Muscle of back (tissue), 11 donors: Measurements from ENCODE around the gene ANTXR1. TPM values are rescaled to one million over a fixed set of nuclear protein-coding genes. Genes with fewer than 3 reads are reported as not detected.

Source experiments
- DNase-seq, 3 donors: peaks; one replicate each; pipeline versions ENCODE4 v3.0.0 to v3.0.0-alpha.2; 2013
- polyA plus RNA-seq, 10 donors: library from polyadenylated mRNA; unstranded; fragments of 120-200 nt; gene quantifications; one replicate each; pipeline ENCODE4 v1.2.1, GENCODE V29; 2013; ENCODE audit not compliant: insufficient read length in 10 of 10

Gene ANTXR1
- polyA plus RNA-seq, 10 donors, result 131 to 213 (median 153) TPM

GRCh38 chr2:69177785-69178636, 165.0 kb downstream of the ANTXR1 start:
- DNase-seq, result peak; percentile 50 to 72 (median 51)

DNA sequence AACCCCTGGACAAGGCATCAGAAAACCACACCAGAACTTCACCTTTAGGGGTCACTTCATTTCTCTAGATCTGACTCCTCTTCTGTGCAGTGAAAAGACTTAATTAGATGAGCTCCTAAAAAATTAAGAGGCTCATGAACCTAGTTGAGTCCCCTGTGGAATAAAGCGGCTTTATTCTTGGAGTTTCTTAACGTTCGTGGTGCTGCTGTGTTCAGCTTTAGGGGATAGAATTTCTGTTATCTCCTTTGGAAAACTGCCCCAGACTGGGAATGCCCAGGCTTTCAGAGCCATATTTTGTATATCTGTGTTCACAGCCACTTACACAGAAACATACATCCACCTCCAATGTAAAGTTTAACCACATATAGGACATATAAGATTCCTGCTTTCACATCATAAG, 165.8 kb downstream of the ANTXR1 start:
- no peak for DNase-seq

DNA sequence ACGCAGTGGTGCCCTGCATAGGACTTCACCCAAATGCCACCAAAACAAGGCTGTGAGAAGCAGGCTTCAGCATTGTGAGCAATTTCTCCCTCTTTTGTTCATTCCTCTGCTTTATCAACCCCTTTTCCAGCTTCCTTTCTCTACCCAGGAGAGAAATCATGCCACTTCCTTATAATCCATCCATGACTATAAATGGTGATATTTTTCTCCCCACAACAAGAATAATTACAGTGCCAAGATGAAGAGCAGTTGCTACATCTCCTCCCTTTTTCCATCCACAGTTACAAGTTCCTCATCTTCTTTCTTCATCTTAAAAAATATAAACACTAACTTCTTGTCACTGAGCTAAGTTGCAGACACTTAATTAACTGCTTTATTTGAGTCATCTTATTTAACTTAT, 167.2 kb downstream of the ANTXR1 start:
- no peak for DNase-seq

DNA sequence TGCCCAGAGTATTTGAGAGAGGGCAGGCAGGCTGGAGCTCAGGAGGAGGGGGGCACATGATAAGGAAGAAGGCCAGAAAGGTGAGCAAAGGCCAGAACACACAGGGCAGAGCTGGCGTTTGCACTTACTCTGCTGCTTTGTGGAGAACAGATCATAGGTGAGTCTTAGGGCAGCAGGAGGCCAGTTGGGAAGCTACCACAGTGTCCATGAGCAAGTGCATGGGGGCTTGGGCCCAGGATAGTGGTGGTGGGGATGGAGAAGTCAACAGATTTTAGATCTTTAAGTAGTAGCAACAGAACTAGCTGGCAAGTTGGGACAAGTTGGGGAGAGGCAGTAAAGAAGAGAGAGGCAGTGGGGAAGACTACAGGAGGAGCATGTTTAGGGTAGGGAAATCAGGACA, 168.0 kb downstream of the ANTXR1 start:
- DNase-seq, result no peak

DNA sequence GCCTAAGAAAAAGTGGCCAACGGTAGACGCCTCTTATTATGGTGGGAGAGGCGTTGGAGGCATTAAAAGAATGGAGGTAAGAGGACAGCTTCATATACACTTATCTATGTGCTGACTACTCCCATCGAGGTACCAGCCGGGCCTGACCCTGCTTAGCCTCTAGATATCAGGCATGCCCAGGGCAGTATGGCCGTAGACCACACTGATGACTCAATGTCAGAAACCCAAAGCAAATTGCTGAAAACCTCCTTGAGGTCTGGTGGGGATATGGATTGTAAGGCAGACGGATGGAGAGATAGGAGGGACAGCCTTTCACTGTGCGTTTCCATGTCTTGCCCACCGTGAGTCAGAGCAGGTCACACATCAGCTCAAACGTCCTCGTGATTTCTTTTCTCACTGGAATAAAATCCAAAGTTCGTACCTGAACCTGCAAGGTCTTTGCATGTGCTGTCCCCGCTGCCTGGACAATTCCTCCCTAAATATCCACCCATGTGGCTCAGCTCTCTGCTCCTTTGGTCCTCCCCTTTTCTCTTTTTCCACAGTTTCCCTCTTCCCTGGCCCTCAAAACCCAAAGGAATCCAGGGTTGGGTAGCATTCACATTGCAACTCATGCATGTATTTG, 168.9 kb downstream of the ANTXR1 start:
- DNase-seq, result no peak

DNA sequence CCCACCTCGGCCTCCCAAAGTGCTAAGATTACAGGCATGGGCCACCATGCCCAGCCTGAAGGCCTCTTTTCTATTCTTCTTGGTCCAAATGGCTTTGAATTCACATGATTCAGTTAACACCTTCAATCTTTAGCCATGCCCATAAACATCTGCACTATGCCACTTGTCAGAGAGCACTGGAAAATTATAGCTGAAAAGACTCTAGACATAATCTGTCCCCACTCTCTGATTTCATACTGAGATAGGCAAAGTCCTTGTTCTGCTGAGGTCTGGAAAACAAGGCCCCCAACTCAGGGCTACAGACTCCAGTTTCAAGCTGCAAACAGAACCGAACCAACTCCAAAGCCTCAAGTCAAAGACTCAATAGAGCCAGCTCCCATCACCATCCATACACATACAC, 170.7 kb downstream of the ANTXR1 start:
- no peak for DNase-seq

DNA sequence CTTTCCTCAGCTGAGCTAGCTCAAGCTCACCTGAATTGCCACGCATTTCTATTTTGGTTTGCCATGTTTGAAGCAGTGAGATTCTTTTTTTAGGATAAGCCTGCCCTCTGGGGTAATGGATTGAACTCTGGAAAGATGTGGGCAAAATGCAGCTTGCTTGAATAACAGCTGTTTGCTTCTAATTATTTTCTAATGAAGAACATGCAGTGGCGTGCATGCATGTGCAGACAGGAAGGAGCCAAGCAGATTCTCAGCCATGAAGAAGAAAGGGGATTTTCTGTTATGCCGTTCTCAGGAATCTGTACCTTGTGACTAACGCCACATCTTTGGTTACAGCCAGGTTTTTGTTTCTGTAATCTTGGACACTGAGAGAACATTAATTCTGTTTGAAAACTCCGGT, 171.2 kb downstream of the ANTXR1 start:
- no peak for DNase-seq

GRCh38 chr2:69185807-69186206, 172.8 kb downstream of the ANTXR1 start:
- no peak for DNase-seq

DNA sequence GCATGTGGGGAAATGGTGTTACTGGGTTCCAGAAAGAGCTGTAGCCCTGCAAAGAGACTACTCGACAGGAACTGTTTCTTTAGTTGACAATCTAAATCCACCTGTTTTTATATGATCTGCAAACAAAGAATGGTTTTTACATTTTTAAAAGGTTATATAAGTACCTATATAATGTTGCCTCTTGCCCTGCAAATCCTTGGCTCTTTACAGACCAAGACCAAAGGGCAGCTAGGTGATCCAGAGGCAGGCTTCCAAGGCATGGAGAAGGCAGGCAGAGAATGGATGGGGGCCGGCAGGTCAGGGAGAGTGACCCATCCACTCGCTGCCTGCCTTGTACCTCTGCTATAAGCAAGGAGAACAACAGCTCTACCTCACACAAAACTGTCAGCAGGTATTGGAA, 173.6 kb downstream of the ANTXR1 start:
- no peak for DNase-seq

DNA sequence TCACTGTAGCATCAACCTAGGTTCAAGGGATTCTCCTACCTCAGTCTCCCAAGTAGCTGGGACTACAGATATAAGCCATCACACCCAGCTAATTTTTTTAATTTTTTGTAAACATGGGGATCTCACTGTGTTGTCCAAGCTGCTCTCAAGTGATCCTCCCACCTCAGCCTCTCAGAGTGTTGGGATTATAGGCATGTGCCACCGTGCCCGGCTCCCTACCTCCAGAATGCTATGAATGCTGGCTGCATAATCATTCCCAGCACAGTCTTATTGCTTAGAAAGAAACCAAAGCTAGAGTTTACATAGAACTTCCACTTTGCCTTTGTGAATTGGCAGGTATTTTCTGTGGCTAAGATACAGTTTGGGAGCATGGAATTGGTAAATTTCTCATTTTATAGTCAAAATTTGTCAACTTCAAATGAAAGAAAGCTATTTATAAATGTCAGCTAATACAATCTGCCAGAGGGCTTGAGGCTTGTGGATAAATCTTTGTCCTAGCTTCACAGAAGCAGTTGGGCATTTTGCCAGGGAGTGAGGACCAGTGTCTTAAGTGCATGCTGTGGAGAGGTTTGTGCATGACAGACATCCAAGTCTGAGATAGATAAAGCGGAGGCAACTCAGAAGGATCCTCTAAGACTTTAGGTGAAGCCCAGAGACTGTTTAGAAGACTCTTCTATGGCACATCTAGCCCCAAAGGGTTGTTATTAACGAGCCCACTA, 175.4 kb downstream of the ANTXR1 start:
- peak in 1 of 3 donors; percentile 44 for DNase-seq

DNA sequence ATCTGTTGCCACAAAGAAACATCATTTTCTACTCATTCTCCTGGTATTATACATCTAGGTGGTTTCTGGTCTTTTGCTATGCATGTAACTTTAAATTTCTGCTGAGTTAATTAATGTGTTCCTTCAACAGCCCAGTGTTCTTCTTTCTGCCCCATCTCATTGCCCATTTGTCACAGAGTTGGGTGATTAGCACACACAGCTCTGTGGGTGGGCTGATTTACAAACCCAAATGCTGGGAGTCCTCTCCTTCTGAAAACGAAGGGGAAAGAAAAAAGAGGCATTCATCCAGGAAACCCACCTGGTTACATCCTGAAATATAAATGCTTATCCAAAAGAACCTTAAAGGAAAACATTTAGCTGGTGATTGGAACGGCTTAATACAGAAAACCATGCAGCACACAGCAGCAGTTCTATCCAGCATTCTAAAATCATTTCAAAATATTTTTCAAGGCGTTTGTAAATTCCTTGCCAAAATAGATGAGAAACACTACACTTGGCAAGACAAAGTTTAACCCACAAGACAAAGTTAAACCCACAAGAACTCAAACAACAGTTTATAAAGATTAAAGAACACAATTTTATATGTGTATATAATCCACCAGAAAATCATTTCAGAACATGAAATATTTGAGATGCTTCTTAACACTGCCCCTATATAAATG, 177.9 kb downstream of the ANTXR1 start:
- peak in 1 of 3 donors; percentile 51 for DNase-seq

DNA sequence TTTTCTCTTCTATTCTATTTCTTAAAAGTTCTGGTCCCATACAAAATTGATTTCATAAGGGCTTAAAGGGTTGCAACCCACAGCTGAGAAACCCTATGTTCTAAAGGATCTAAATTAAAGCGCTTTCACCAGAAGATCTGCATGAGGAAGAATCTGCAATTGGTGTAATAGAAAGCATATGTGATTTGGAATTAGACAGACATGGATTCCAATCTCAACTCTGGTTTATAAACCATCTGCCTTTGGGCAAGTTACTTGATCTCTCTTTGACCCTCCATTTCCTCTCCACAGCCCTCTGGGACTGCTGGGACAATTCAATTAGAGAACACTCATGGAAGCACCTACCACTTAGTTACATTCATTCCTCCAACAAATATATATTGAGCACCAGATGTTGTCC, 178.7 kb downstream of the ANTXR1 start:
- no peak for DNase-seq

- DNase-seq, result peak in 1 of 3 donors; percentile 69
These were observed 179.4 kb downstream of the ANTXR1 start for GRCh38 chr2:69192176-69192945.

- no peak for DNase-seq
These were observed 182.7 kb downstream of the ANTXR1 start for GRCh38 chr2:69195706-69196105.

DNA sequence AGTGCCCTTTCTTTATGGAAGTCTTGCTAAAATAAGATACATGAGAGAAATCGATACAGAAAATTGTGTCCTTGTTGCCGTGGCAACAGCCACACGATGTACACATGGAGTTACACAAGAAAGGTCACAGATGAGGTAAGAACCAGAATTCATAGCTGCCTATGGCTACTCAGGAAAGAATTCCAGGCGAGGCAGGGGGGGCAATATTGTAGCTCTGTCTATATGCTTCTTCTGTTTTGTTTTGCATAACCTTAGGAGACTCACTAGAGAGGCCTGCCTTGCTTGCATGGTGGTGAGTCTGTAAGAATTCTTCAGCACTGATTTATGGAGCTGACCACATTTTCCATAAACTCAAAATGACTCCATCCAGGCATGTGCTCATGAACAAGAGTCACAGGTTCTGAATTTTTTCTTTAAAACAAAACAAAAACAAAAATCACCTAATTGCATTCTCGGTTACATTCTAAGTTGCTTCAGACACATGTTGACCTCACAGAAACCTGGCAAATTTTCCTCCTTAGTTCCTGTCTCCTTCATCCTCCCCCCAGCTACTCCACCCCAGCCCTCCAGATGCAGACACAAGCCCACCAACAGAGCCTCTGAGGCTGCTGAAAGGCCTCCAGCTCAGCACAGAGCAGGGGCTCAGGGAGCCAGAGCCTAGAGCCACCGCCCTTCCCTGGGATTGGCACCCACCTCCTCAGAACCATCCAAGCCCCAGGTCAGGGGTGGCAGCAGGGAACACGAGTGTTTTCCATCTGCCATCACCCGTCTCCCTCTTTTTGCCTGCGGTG, 183.5 kb downstream of the ANTXR1 start:
- peak in 2 of 3 donors; percentile 56 to 93 for DNase-seq

DNA sequence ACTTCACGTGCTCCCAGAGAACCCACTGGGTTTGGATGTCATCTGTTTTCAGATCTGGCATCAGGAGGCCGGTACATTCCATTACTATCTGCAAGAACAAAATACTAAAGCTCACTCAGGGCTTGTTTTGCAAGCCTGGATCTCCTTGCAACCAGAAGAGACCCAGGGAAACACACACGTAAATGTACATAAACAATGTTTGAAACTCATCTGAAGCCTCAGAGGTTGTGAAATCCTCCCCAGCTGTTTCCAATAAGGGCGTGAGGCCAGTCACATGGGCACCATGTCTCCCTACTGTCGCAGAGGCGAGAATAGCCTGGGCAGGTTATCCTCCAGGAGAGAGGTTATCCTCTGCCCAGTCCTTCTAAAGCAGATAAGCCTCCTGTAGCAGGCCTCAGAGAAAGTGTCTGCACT, 187.1 kb downstream of the ANTXR1 start:
- DNase-seq, result no peak

DNA sequence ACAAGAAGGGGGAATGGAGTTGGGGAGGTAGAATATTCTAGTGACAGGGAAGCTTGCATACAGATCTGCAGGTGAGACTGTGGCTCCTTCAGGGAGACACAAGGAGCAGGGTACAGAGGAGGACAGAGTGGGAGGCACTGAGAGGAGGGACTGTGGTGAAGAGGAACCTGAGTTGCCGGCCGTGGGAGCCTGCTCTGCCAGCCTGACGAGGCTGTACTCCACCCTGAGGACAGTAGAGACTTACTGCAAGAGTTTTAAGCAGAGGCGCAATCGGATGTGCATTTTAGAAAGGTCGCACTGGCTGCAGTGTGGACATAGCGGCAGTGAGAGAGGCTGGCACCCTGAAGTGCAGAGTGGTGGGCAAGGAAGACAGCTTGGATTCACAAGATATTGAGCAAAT, 188.3 kb downstream of the ANTXR1 start:
- no peak for DNase-seq

- peak in 1 of 3 donors; percentile 74 for DNase-seq
These were observed 189.3 kb downstream of the ANTXR1 start for GRCh38 chr2:69202327-69202726.

- peak in 1 of 3 donors; percentile 90 for DNase-seq
These were observed 190.4 kb downstream of the ANTXR1 start for GRCh38 chr2:69203166-69203985.

GRCh38 chr2:69204654-69205053, 191.7 kb downstream of the ANTXR1 start:
- DNase-seq, result no peak
